A549 treated with CpdA at 1 μM for 4 hours (cell line): ENCODE results near the gene CWC15. TPM values are rescaled to one million over a fixed set of nuclear protein-coding genes. Genes with fewer than 3 reads are reported as not detected.

Source experiments
- total RNA-seq: library from RNA; stranded (reverse); fragments of 200-300 nt; extraction: Qiagen RNA extraction; gene quantifications from 5 replicates; pipeline ENCODE4 v1.2.3, GENCODE V29; 2022; ENCODE audit warnings: low read depth

Gene CWC15
- 27.5 to 33.8 TPM (median 31.9 TPM) in 5 replicates for total RNA-seq

GRCh38 chr11:94973099-94973968 lies at the start of gene CWC15, which contains the start of gene KDM4D:
CWC15 (minus strand) TSS chr11:94973556; CDS start chr11:94972185, 1,371 bp downstream.
KDM4D (plus strand) TSS chr11:94973709; CDS start chr11:94997373, 23,664 bp downstream.

Other genes starting within 250 kb of the CWC15 start
- 8.2 to 11.0 TPM (median 9.6 TPM) in 5 replicates for gene AMOTL1, start 205.2 kb downstream of the CWC15 start, total RNA-seq
- gene KDM4D, start 153 bp upstream of the CWC15 start, total RNA-seq, result 0.43 to 0.60 TPM (median 0.56 TPM) in 5 replicates
- gene KDM4E, start 51.7 kb upstream of the CWC15 start, total RNA-seq, result not detected in 5 replicates
- not detected in 5 replicates for gene KDM4F, start 75.9 kb upstream of the CWC15 start, total RNA-seq
- 16.9 to 20.4 TPM (median 18.4 TPM) in 5 replicates for gene SRSF8, start 93.4 kb upstream of the CWC15 start, total RNA-seq
- 11.8 to 16.1 TPM (median 13.7 TPM) in 5 replicates for gene ENDOD1, start 116.3 kb upstream of the CWC15 start, total RNA-seq